Measurements from ENCODE around the gene MOB1A.

MOB1A gene

GRCh38 chr2:74105413-74105812 is 73.3 kb downstream of the MOB1A start:
- no peak overlapping the region for H3K4me3 ChIP-seq (ENCODE audit: low read depth, low read length)
- TF ChIP-seq, protein P1, sequence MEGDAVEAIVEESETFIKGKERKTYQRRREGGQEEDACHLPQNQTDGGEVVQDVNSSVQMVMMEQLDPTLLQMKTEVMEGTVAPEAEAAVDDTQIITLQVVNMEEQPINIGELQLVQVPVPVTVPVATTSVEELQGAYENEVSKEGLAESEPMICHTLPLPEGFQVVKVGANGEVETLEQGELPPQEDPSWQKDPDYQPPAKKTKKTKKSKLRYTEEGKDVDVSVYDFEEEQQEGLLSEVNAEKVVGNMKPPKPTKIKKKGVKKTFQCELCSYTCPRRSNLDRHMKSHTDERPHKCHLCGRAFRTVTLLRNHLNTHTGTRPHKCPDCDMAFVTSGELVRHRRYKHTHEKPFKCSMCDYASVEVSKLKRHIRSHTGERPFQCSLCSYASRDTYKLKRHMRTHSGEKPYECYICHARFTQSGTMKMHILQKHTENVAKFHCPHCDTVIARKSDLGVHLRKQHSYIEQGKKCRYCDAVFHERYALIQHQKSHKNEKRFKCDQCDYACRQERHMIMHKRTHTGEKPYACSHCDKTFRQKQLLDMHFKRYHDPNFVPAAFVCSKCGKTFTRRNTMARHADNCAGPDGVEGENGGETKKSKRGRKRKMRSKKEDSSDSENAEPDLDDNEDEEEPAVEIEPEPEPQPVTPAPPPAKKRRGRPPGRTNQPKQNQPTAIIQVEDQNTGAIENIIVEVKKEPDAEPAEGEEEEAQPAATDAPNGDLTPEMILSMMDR (IDR thresholded peaks at IDR 0.05; ENCODE audit: low read depth, low read length, missing control alignments) = no peak
- in situ Hi-C loops (cut with HindIII; ENCODE audit: low sequenced_read_pairs) = no loop called here
- DNase-seq (ENCODE audit: low read depth) = no peak

GRCh38 chr2:74104839-74105238 is 73.8 kb downstream of the MOB1A start:
- in situ Hi-C loops (cut with HindIII; ENCODE audit: low sequenced_read_pairs) = no loop called here
- TF ChIP-seq, protein P1 (IDR thresholded peaks at IDR 0.05; ENCODE audit: low read depth, low read length, missing control alignments) = peak; percentile 13
- no peak for DNase-seq (ENCODE audit: low read depth)
- no peak overlapping the region for H3K4me3 ChIP-seq (ENCODE audit: low read depth, low read length)

GRCh38 chr2:74103763-74104162 is 74.9 kb downstream of the MOB1A start:
- no peak for DNase-seq (ENCODE audit: low read depth)
- no peak overlapping the region for H3K4me3 ChIP-seq (ENCODE audit: low read depth, low read length)
- TF ChIP-seq, protein P1 (IDR thresholded peaks at IDR 0.05; ENCODE audit: low read depth, low read length, missing control alignments) = no peak
- in situ Hi-C loops (cut with HindIII; ENCODE audit: low sequenced_read_pairs) = no loop called here
